Measurements from ENCODE around the gene METTL23. TPM values are rescaled to one million over a fixed set of nuclear protein-coding genes. Genes with fewer than 3 reads are reported as not detected.

Gene METTL23
- polyA plus RNA-seq, 1 donor (not counting 4 experiments of a cell fraction or from before 2014, with no cell fraction given): 48.3 TPM

DNA sequence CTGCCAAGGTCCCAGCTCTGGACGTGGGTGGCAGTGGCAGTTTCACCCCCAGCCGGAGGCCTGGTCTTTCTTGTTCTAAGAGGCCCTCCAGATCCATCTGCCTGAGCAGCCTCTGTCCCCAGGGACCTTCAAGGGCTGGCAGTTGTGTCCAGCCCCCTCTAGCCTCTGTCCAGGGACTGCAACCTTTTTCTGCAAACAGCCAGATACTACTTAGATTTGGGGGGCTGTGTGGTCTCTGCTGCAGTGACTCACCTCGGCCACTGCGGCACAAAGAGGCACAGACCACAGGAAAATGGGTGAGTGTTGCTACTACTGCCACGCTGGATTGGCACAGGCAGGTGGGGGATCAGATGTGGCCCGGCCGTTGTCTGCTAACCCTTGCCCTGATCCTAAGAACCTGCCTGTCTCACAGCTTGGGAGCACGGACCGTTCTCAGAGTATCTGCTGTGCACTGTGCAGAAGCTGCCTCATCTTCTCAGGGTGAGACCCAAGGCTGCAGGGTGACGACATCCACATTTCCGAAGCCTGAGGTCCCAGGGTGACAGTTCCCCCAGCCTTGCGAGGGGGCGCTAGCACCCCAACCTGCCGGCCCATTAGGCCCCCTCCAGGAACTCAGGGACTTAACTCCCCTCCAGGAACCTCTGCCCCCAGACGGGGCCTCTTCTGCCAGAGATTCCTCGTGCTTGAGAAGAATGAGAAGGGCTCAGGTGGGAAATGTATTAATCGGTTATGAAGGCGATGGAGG, 43.5 kb upstream of the METTL23 start:
- Histone ChIP-seq H3K9me1 (ENCODE audit: control insufficient read depth, extremely low read depth, insufficient read depth, low read length) (peaks cover under 1% of the 10 kb centered on the region), H3K4me1 (ENCODE audit: control insufficient read depth, extremely low read depth, insufficient read depth, low read length) (peaks cover 4% of the 10 kb centered on the region), H3K9ac (ENCODE audit: control insufficient read depth, extremely low read depth, insufficient read depth, low read length) (no peak overlapping the region), H4K20me1 (ENCODE audit: control insufficient read depth, extremely low read depth, insufficient read depth, low read length) (no peaks in the 10 kb centered on the region), H2AFZ (ENCODE audit: control insufficient read depth, low read length) (no peak overlapping the region), H3K4me2 (ENCODE audit: control insufficient read depth, extremely low read depth, insufficient read depth, low read depth, low read length) (no peak overlapping the region), H3K79me2 (ENCODE audit: control insufficient read depth, insufficient read depth, low read length) (no peaks in the 10 kb centered on the region), H3K4me3 (ENCODE audit: control insufficient read depth in 2 of 3, extremely low read depth in 1 of 3, insufficient read depth in 2 of 3, low read depth in 1 of 3, low read length in 3 of 3) (no peak overlapping the region), H3K27ac (ENCODE audit: control insufficient read depth, insufficient read depth, low read length) (no peak overlapping the region), H3K36me3 (ENCODE audit: control insufficient read depth in 2 of 2, extremely low read depth in 1 of 2, insufficient read depth in 2 of 2, low read length in 2 of 2) (peaks cover 0 to 20% of the 10 kb centered on the region in 2 experiments), H3K9me3 (ENCODE audit: control insufficient read depth, low read depth, low read length) (no peaks in the 10 kb centered on the region), H3K27me3 (ENCODE audit: control insufficient read depth, extremely low read depth, insufficient read depth, low read length) (no peaks in the 10 kb centered on the region)
- dilution Hi-C loops (cut with MboI; ENCODE audit: extremely low pct_ligation_motif_present, low sequenced_read_pairs): no loop called here
- DNase-seq (ENCODE audit: low read depth, low spot score): no peak
- FAIRE-seq: no peak
- no peak for TF ChIP-seq EZH2 (IDR thresholded peaks at IDR 0.05; ENCODE audit: low read length)
- TF ChIP-seq, protein P1, sequence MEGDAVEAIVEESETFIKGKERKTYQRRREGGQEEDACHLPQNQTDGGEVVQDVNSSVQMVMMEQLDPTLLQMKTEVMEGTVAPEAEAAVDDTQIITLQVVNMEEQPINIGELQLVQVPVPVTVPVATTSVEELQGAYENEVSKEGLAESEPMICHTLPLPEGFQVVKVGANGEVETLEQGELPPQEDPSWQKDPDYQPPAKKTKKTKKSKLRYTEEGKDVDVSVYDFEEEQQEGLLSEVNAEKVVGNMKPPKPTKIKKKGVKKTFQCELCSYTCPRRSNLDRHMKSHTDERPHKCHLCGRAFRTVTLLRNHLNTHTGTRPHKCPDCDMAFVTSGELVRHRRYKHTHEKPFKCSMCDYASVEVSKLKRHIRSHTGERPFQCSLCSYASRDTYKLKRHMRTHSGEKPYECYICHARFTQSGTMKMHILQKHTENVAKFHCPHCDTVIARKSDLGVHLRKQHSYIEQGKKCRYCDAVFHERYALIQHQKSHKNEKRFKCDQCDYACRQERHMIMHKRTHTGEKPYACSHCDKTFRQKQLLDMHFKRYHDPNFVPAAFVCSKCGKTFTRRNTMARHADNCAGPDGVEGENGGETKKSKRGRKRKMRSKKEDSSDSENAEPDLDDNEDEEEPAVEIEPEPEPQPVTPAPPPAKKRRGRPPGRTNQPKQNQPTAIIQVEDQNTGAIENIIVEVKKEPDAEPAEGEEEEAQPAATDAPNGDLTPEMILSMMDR (optimal IDR thresholded peaks at IDR 0.05 in 1 of 3, IDR thresholded peaks at IDR 0.05 in 1 of 3, conservative IDR thresholded peaks at IDR 0.05 in 1 of 3; ENCODE audit: extremely low read depth in 1 of 3, insufficient read depth in 2 of 3, low read length in 3 of 3): no peak

DNA sequence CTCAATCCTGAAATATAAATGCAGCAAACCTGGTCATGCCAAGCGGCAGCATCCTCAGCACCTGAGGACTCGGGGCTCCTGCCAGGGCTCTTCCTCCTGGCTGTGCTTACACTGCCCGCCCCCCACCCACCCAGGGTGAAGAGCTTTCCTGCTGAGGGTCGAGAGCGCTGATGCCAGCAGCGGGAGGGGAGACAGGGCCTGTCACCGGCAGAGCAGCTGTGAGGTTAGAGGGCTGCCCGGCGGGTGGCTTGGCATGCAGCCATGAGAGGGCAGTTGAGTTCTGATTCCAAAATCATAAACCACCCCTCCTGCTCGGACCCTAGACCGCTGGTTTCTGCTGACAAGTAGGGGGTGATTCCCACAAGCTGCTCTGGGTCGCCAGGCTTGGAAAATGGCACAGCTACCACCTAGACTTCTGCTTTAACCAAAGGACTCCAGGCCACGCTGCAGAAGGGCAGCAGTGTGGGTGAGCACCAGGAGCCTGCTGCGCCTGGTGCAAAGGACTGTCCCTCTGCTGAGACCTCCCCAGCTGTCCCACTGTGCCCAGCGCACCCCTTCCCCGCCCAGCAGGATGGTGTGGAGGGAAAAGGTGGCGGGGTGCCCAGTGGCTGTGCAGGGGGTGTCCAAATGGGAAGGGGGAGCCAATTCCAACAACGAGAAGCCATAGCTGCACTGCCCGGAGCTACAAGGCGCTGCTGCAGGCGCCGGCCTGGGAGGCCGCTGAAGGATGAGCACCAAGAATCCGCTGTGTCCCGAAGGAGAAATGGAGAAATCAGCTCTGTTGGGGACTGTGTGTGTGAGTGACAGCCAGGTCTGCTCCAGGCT, 42.5 kb upstream of the METTL23 start:
- Histone ChIP-seq H3K79me2 (ENCODE audit: control insufficient read depth, insufficient read depth, low read length) (no peaks in the 10 kb centered on the region), H3K27ac (ENCODE audit: control insufficient read depth, insufficient read depth, low read length) (no peak overlapping the region), H3K9me1 (ENCODE audit: control insufficient read depth, extremely low read depth, insufficient read depth, low read length) (peaks cover 2% of the 10 kb centered on the region), H4K20me1 (ENCODE audit: control insufficient read depth, extremely low read depth, insufficient read depth, low read length) (no peaks in the 10 kb centered on the region), H3K4me1 (ENCODE audit: control insufficient read depth, extremely low read depth, insufficient read depth, low read length) (peaks cover 14% of the 10 kb centered on the region), H3K9me3 (ENCODE audit: control insufficient read depth, low read depth, low read length) (no peaks in the 10 kb centered on the region), H3K27me3 (ENCODE audit: control insufficient read depth, extremely low read depth, insufficient read depth, low read length) (no peaks in the 10 kb centered on the region), H3K36me3 (ENCODE audit: control insufficient read depth in 2 of 2, extremely low read depth in 1 of 2, insufficient read depth in 2 of 2, low read length in 2 of 2) (peaks cover 0 to 20% of the 10 kb centered on the region in 2 experiments), H2AFZ (ENCODE audit: control insufficient read depth, low read length) (no peak overlapping the region), H3K4me3 (ENCODE audit: control insufficient read depth in 2 of 3, extremely low read depth in 1 of 3, insufficient read depth in 2 of 3, low read depth in 1 of 3, low read length in 3 of 3) (no peak overlapping the region), H3K4me2 (ENCODE audit: control insufficient read depth, extremely low read depth, insufficient read depth, low read depth, low read length) (no peak overlapping the region), H3K9ac (ENCODE audit: control insufficient read depth, extremely low read depth, insufficient read depth, low read length) (no peak overlapping the region)
- dilution Hi-C loops (cut with MboI; ENCODE audit: extremely low pct_ligation_motif_present, low sequenced_read_pairs): no loop called here
- FAIRE-seq: no peak
- TF ChIP-seq EZH2 (IDR thresholded peaks at IDR 0.05; ENCODE audit: low read length): no peak
- TF ChIP-seq, protein P1 (optimal IDR thresholded peaks at IDR 0.05 in 1 of 3, IDR thresholded peaks at IDR 0.05 in 1 of 3, conservative IDR thresholded peaks at IDR 0.05 in 1 of 3; ENCODE audit: extremely low read depth in 1 of 3, insufficient read depth in 2 of 3, low read length in 3 of 3): no peak
- no peak for DNase-seq (ENCODE audit: low read depth, low spot score)
